ENCODE results near the gene GRIA4. TPM values are rescaled to one million over a fixed set of nuclear protein-coding genes. Genes with fewer than 3 reads are reported as not detected.

GRIA4 gene
- polyA plus RNA-seq, 1 of the 3 experiments (the other 2 are of a cell fraction): 0.02 TPM

DNA sequence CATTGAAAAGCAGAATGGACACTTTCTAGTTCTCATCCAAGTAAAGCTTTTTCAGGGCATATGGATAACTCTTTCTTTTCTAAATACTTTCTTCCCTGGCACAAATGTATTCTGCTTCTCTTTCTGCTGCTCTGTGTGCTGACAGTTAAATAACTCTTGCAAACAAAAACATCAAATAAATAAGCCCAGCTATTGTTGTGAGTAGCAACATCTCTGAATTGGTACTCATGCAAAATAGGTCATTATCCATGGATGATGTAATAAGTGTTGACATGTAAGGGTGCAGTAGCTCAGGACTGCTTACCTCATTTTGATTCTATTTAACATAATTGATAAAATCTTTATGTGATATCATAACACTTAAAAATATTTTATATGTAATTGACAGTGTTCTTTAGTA is 247.9 kb downstream of the GRIA4 start:
- no peaks in the 10 kb centered on the region for H3K79me2 ChIP-seq (ENCODE audit: insufficient read depth)
- H3K9ac ChIP-seq: no peak overlapping the region
- H3K4me1 ChIP-seq (ENCODE audit: control insufficient read depth in 1 of 2, insufficient read depth in 2 of 2, low read depth in 1 of 2, low read length in 1 of 2): no peaks in the 10 kb centered on the region; a peak in 1 of 4 replicates
- no peak overlapping the region for H3K4me3 ChIP-seq (ENCODE audit: low read depth in 2 of 2, low read length in 1 of 2)
- H3K4me2 ChIP-seq: no peak overlapping the region
- no peaks in the 10 kb centered on the region for H3K9me2 ChIP-seq
- no peak overlapping the region for H3K27ac ChIP-seq (ENCODE audit: low read depth in 2 of 2, low read length in 1 of 2)
- no peak for TF ChIP-seq RAD21 (IDR thresholded peaks at IDR 0.05; ENCODE audit: low read length)
- no peak for TF ChIP-seq NRF1 (IDR thresholded peaks at IDR 0.05; ENCODE audit: low read depth, low read length)
- H3K36me3 ChIP-seq (replicated peaks in 1 of 2; ENCODE audit: control insufficient read depth in 1 of 2, insufficient read depth in 2 of 2, low read length in 1 of 2): no peaks in the 10 kb centered on the region
- no peaks in the 10 kb centered on the region for H3K27me3 ChIP-seq (ENCODE audit: insufficient read depth)
- H2AFZ ChIP-seq (ENCODE audit: low read depth): no peak overlapping the region
- no peaks in the 10 kb centered on the region for H3K9me3 ChIP-seq
- no peaks in the 10 kb centered on the region for H4K20me1 ChIP-seq (ENCODE audit: insufficient read depth)
- DNase-seq: no peak
- ChIA-PET POLR2A (no interaction called here), CTCF (interaction anchor here (1.2 to 2.0 kb wide), 2 partner anchors 1248 to 1249 kb away, joined by 3 to 5 read pairs; no protein-coding TSS in a partner anchor)
- no peaks in the 10 kb centered on the region for H3F3A ChIP-seq (replicated peaks; ENCODE audit: insufficient read depth)

DNA sequence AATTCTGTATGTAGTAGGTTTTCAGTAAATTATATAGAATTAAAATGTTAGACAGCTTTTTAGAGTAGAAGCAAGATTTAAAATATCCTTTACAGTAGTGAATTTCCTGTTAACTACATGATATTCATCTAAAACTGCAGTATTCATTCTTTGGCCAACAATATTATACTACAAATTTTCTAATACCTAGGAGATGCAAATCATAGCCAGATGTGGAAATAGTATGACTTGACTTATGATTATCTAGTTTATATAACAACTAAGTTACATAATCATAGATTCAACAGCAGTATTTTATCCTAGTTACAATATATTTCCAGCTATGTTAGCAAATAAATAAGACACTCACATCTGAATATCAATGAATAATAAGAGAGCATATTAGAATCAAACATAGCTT is 249.0 kb downstream of the GRIA4 start:
- no peaks in the 10 kb centered on the region for H3F3A ChIP-seq (replicated peaks; ENCODE audit: insufficient read depth)
- no peaks in the 10 kb centered on the region; a peak in 1 of 4 replicates for H3K4me1 ChIP-seq (ENCODE audit: control insufficient read depth in 1 of 2, insufficient read depth in 2 of 2, low read depth in 1 of 2, low read length in 1 of 2)
- no peaks in the 10 kb centered on the region for H3K36me3 ChIP-seq (replicated peaks in 1 of 2; ENCODE audit: control insufficient read depth in 1 of 2, insufficient read depth in 2 of 2, low read length in 1 of 2)
- ChIA-PET CTCF (interaction anchor here (0.8 to 2.0 kb wide), 2 partner anchors 8 to 1249 kb away, joined by 3 to 5 read pairs; no protein-coding TSS in a partner anchor), POLR2A (no interaction called here)
- no peak overlapping the region for H2AFZ ChIP-seq (ENCODE audit: low read depth)
- no peaks in the 10 kb centered on the region for H3K79me2 ChIP-seq (ENCODE audit: insufficient read depth)
- no peaks in the 10 kb centered on the region for H3K27me3 ChIP-seq (ENCODE audit: insufficient read depth)
- no peak overlapping the region for H3K4me3 ChIP-seq (ENCODE audit: low read depth in 2 of 2, low read length in 1 of 2)
- no peak overlapping the region for H3K9ac ChIP-seq
- no peak for TF ChIP-seq SIN3A (IDR thresholded peaks at IDR 0.05; ENCODE audit: borderline replicate concordance, low read depth, low read length)
- TF ChIP-seq TCF12 (IDR thresholded peaks at IDR 0.05): no peak
- TF ChIP-seq, protein P1, sequence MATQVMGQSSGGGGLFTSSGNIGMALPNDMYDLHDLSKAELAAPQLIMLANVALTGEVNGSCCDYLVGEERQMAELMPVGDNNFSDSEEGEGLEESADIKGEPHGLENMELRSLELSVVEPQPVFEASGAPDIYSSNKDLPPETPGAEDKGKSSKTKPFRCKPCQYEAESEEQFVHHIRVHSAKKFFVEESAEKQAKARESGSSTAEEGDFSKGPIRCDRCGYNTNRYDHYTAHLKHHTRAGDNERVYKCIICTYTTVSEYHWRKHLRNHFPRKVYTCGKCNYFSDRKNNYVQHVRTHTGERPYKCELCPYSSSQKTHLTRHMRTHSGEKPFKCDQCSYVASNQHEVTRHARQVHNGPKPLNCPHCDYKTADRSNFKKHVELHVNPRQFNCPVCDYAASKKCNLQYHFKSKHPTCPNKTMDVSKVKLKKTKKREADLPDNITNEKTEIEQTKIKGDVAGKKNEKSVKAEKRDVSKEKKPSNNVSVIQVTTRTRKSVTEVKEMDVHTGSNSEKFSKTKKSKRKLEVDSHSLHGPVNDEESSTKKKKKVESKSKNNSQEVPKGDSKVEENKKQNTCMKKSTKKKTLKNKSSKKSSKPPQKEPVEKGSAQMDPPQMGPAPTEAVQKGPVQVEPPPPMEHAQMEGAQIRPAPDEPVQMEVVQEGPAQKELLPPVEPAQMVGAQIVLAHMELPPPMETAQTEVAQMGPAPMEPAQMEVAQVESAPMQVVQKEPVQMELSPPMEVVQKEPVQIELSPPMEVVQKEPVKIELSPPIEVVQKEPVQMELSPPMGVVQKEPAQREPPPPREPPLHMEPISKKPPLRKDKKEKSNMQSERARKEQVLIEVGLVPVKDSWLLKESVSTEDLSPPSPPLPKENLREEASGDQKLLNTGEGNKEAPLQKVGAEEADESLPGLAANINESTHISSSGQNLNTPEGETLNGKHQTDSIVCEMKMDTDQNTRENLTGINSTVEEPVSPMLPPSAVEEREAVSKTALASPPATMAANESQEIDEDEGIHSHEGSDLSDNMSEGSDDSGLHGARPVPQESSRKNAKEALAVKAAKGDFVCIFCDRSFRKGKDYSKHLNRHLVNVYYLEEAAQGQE (IDR thresholded peaks at IDR 0.05; ENCODE audit: low read depth, low read length): no peak
- no peak for TF ChIP-seq FOSL2 (IDR thresholded peaks at IDR 0.05; ENCODE audit: borderline replicate concordance, low read depth)
- no peak for TF ChIP-seq TAF1 (IDR thresholded peaks at IDR 0.05; ENCODE audit: borderline replicate concordance, low read depth, low read length)
- TF ChIP-seq ELF1 (IDR thresholded peaks at IDR 0.05): no peak
- no peak for TF ChIP-seq RCOR1 (IDR thresholded peaks at IDR 0.05; ENCODE audit: low read length)
- no peak for TF ChIP-seq EP300 (IDR thresholded peaks at IDR 0.05; ENCODE audit: borderline replicate concordance in 1 of 2, low read depth in 1 of 2, low read length in 1 of 2)
- TF ChIP-seq EZH2phosphoT487 (IDR thresholded peaks at IDR 0.05; ENCODE audit: borderline replicate concordance, low read depth): no peak
- TF ChIP-seq RXRA (IDR thresholded peaks at IDR 0.05; ENCODE audit: borderline replicate concordance, low read depth): no peak
- TF ChIP-seq JUND (IDR thresholded peaks at IDR 0.05): no peak
- no peak for TF ChIP-seq RAD21 (IDR thresholded peaks at IDR 0.05; ENCODE audit: low read length)
- no peak overlapping the region for H3K27ac ChIP-seq (ENCODE audit: low read depth in 2 of 2, low read length in 1 of 2)
- no peaks in the 10 kb centered on the region for H4K20me1 ChIP-seq (ENCODE audit: insufficient read depth)
- H3K9me2 ChIP-seq: no peaks in the 10 kb centered on the region
- DNase-seq: no peak
- H3K4me2 ChIP-seq: no peak overlapping the region
- H3K9me3 ChIP-seq: no peaks in the 10 kb centered on the region

All from SK-N-SH (cell line).